Kidney (tissue), 14 donors: ENCODE measurements around the gene NF1. TPM values are rescaled to one million over a fixed set of nuclear protein-coding genes. Genes with fewer than 3 reads are reported as not detected.

Experiments
- DNase-seq, 5 donors: peaks; one replicate each; pipeline ENCODE4 v3.0.0-alpha.2; 2013 to 2020
- FAIRE-seq: peaks from 2 replicates; lab custom pipeline; 2012; peaks lifted over from hg19 to GRCh38; lab: Jason Lieb, UNC
- H3K27ac ChIP-seq, 2 donors: one replicate each; pipeline ENCODE4 v1.7.0; 2013; ENCODE audit warnings: low read depth in 2 of 2, low read length in 2 of 2, inconsistent platforms in 1 of 2
- H3K27me3 ChIP-seq: one replicate; pipeline ENCODE4 v1.7.1; 2013; ENCODE audit warnings: low read length, inconsistent platforms; ENCODE audit not compliant: control insufficient read depth, insufficient read depth
- H3K36me3 ChIP-seq, 3 donors: one replicate each; pipeline versions ENCODE4 v1.7.0 to v1.7.1; 2013; ENCODE audit warnings: low read length in 3 of 3, control low read depth in 1 of 3, inconsistent platforms in 1 of 3; ENCODE audit not compliant: insufficient read depth in 3 of 3, control insufficient read depth in 2 of 3
- H3K4me1 ChIP-seq, 3 donors: one replicate each; pipeline versions ENCODE4 v1.7.0 to v1.7.1; 2013; ENCODE audit warnings: low read length in 3 of 3, inconsistent platforms in 1 of 3, low read depth in 1 of 3; ENCODE audit not compliant: control insufficient read depth in 2 of 3, insufficient read depth in 2 of 3
- H3K4me3 ChIP-seq, 3 donors: one replicate each; pipeline versions ENCODE4 v1.7.0 to v1.8.1; 2013; ENCODE audit warnings: low read length in 3 of 3, control low read depth in 1 of 3, inconsistent platforms in 1 of 3
- H3K9ac ChIP-seq, 3 donors: one replicate each; pipeline versions ENCODE4 v1.7.0 to v1.7.1; 2013; ENCODE audit warnings: low read length in 3 of 3, control low read depth in 1 of 3, inconsistent platforms in 1 of 3
- H3K9me3 ChIP-seq, 3 donors: one replicate each; pipeline versions ENCODE4 v1.7.0 to v1.7.1; 2013; ENCODE audit warnings: low read length in 3 of 3, control low read depth in 1 of 3, inconsistent platforms in 1 of 3; ENCODE audit not compliant: control insufficient read depth in 2 of 3, insufficient read depth in 1 of 3
- intact Hi-C: fragments of 100-400 bp; cut with DNase I; formaldehyde crosslinking; loops from one replicate; pipeline ENCODE4 v1.11.1; 2022
- polyA plus RNA-seq: library from polyadenylated mRNA; stranded (reverse); fragments of 350-450 nt; fragmentation: Illumina TruSeq; extraction: RNeasy Lipid Tissue Mini Kit (QIAGEN cat#74804); gene quantifications from one replicate; pipeline ENCODE4 v1.2.3, GENCODE V29; 2014; ENCODE audit warnings: low read depth, low replicate concordance; ENCODE audit not compliant: insufficient read depth
- total RNA-seq: library from RNA; stranded (reverse); fragmentation: NEBNext Ultra II Directional; extraction: Animal tissue kit (Norgen Biotek cat#: 25700); gene quantifications from one replicate; pipeline ENCODE4 v1.2.1, GENCODE V29; 2021
- TF ChIP-seq, protein P1 (sequence below): IDR thresholded peaks from 3 replicates; pipeline ENCODE4 v1.5.1; 2012; ENCODE audit warnings: mild to moderate bottlenecking, moderate library complexity, borderline replicate concordance; ENCODE audit not compliant: insufficient read depth; ENCODE audit errors: extremely low read depth
- donor health status: control.
- donor health status: control.
- donor health status: control.
- donor health status: control.
- donor health status: control.
- donor health status: DM: yes; HTN: yes; CAD: no.
- donor health status: Normal renal cell carcinoma (clear cell type).

The NF1 gene
- total and polyA plus RNA-seq, 2 donors from 2014 or later, result 7.8 to 61.3 TPM

DNA sequence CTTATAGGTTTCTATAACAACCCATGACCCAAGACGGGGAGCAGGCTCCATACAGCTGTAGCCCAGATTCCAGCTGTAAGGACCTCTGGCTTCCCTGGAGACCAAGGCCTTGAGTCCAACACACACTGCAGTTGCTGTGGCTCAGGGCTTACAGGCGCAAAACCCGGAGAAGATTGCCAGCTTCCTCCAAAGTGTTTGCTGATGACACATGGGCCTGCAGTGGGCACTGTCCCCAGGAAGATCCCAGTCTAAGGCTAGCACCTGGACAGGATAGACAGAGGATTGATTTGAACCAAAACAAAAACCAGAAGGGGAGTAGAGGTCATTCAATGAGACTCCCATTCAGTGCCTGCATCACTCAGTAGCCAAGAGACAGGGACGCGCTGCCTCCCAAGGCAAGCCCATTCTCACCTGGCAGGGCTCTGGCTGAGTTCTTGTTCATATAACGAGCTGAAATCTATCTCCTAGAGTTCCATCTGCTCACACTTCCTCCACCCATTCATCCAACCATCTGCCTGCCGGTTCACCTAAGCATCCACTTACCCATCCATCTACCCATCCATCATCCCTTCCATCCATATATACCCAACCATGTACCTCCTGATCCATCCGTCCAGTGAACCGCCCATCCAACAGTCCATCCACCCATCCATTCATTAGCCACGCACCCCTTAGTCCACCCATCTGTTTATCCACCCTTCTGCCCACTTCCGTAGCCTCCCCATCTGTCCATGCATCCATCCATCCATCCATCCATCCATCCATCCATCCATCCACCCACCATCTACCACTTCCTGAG lies 306.9 kb downstream of the NF1 start:
- Histone ChIP-seq H3K27ac (no peak overlapping the region), H3K9me3 (no peaks in the 10 kb centered on the region), H3K4me1 (no peaks in the 10 kb centered on the region), H3K36me3 (no peaks in the 10 kb centered on the region), H3K4me3 (no peak overlapping the region), H3K27me3 (no peaks in the 10 kb centered on the region), H3K9ac (no peak overlapping the region)
- intact Hi-C loops, result no loop called here
- TF ChIP-seq, protein P1, sequence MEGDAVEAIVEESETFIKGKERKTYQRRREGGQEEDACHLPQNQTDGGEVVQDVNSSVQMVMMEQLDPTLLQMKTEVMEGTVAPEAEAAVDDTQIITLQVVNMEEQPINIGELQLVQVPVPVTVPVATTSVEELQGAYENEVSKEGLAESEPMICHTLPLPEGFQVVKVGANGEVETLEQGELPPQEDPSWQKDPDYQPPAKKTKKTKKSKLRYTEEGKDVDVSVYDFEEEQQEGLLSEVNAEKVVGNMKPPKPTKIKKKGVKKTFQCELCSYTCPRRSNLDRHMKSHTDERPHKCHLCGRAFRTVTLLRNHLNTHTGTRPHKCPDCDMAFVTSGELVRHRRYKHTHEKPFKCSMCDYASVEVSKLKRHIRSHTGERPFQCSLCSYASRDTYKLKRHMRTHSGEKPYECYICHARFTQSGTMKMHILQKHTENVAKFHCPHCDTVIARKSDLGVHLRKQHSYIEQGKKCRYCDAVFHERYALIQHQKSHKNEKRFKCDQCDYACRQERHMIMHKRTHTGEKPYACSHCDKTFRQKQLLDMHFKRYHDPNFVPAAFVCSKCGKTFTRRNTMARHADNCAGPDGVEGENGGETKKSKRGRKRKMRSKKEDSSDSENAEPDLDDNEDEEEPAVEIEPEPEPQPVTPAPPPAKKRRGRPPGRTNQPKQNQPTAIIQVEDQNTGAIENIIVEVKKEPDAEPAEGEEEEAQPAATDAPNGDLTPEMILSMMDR, result no peak
- peak in 2 of 5 donors; percentile 1 to 13 for DNase-seq
- no peak for FAIRE-seq

DNA sequence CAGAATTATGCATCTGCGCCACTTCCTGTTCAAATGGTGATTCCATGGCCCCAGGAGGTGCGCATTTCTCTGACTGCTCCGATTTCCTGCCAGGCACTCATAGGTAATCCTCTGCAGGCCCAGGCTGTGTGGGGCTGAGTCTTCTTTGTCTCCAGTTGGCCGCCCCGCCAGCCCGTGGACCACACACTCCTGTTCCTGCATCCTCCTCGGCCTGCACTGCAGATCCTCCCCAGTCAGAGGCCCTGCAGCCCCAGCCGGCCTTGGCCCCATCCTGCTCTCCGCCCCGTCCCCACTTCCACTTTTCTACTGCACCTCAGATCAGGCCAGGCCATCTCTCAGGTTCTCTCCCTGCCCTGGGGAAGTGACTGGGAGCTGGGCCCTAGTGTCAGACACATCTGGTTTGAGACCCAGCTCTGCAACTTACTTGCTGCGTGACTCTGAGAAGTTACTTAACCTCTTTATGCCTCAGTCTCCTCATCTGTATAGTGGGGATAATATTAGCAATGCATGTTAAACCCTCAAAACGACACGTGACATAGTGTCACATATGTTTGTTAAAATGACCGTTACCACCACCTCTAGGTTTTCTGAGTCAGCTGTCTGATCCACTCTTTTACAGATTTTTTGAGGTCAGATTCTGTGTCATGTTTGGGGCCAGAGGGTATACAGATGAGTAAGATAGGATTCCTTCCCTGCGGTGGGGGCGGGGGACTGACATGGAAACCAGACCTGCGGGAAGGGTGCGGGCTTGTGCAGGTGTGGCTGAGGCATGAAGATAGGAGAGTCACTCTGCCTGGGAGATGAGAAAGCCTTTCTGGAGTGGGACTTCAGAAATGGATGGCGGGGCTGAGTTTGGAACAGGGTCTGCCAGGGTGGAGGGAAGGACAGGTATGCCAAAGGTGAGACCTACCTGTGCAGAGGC lies 309.5 kb downstream of the NF1 start:
- intact Hi-C loops, result no loop called here
- H3K4me3 ChIP-seq, result no peak overlapping the region
- FAIRE-seq, result no peak
- H3K36me3 ChIP-seq, result no peaks in the 10 kb centered on the region
- no peaks in the 10 kb centered on the region for H3K27me3 ChIP-seq
- H3K4me1 ChIP-seq, result no peaks in the 10 kb centered on the region
- peak in 1 of 5 donors; percentile 51 for DNase-seq
- TF ChIP-seq, protein P1, result no peak
- H3K9ac ChIP-seq, result no peak overlapping the region
- no peak overlapping the region for H3K27ac ChIP-seq
- H3K9me3 ChIP-seq, result no peaks in the 10 kb centered on the region

DNA sequence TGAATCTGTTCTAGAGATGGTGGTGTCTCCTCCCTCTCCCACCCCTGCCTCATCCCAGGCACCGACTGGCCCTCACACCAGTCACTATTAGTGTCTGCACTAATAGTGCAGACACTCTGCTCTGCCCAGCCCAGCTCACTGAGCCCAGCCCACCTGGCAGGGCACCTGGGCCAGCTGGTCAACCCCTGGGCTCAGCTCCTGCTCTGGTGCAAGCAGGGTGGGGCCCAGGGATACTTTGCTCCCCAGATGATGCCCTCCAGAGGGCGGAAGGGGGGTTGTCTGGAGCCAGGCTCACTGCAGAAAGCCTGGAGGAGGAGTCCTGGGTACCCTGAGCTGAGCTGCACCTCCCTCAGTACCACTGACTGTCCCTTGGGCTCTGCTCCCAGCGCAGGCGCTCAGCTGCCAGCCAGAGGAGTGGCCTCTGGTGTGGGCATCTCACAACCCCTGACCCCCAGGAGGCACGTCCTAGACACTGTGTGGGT lies 311.2 kb downstream of the NF1 start:
- TF ChIP-seq, protein P1, result no peak
- no peak for FAIRE-seq
- Histone ChIP-seq H3K27me3 (no peaks in the 10 kb centered on the region), H3K36me3 (no peaks in the 10 kb centered on the region), H3K27ac (no peak overlapping the region), H3K9me3 (no peaks in the 10 kb centered on the region), H3K9ac (no peak overlapping the region), H3K4me3 (no peak overlapping the region), H3K4me1 (no peaks in the 10 kb centered on the region)
- DNase-seq, result peak in 1 of 5 donors; percentile 43
- intact Hi-C loops, result no loop called here
